Fibroblast of peridontal ligament (primary cell): ENCODE data around the gene ZFYVE27.
A peak's percentile ranks its signal among the peaks of the same experiment; 100 is the strongest.

ENCODE experiments used
- DNase-seq: peaks from one replicate; pipeline ENCODE4 v3.0.0-alpha.2; 2010; ENCODE audit errors: extremely low read depth

The ZFYVE27 gene

DNA sequence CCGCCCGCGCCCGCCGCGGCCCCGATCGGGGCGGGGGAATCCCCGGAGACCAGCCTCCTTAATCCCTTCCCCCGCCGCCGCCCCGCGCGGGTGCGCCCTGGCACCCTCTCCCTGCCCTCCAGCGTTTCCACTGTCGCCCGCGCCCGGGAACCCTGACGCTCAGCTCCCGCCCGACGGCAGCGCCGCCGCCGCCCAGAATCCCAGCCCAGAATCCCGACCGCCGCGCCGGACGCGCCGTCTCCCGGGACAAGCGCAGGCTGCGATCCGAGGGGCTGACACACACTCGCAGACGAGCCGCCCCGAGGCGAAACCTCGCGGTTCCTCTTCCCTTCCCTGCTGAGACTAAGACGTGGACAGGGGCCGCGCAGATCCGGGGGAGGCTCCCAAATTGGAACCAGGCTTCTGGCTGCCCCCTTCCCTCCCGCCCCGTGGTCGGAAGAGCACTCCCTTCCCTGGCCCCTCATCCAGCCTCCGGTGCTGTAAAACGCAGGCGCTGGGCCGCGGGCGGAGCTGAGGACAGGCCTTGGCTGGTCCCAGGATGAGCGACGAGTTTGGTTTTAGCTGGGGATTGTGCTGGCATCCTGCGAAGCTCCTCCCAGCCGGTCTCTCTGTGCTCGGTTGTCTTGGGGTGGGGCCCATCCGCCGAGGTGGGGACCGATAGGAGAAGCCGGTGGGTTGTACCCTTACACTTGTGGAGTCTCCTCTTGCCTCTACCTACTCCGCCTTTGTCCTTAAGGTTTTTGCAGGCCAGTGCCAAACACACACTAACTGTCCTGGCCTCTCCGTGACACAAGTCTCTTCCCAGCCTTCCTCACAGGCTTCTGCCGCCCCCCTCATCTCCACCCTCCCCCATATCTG lies 22.3 kb upstream of the ZFYVE27 start:
- DNase-seq: peak; percentile 83

DNA sequence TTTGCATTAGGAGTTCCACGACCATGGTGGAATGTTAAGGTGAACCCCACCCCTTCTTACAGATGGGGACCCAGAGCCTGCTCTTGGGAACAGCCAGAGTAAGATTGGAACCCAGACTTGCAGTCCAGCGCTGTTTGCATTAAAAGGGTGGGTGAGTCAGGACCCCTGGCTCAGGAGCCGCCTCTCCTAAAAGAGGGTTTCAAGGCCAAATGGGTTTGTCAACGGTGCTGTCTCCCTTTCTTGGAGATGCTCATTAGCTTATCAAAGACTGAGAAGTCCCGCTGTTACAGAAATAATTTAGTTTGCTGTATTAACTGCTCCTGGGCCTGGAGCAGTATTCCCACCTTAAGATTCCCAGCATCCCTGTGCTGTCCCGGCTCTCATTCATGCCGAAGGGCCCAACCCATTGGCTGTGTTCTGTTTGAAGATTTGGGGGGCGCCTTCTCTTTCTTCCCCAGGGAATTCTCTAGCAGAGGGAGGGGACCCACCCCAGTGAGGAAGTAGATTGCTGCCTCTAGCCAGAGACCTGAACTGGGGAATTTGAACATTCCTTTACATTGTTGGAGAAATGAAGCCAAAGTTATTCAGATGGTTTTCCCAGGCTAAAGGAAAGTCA lies 21.6 kb upstream of the ZFYVE27 start:
- DNase-seq: no peak

DNA sequence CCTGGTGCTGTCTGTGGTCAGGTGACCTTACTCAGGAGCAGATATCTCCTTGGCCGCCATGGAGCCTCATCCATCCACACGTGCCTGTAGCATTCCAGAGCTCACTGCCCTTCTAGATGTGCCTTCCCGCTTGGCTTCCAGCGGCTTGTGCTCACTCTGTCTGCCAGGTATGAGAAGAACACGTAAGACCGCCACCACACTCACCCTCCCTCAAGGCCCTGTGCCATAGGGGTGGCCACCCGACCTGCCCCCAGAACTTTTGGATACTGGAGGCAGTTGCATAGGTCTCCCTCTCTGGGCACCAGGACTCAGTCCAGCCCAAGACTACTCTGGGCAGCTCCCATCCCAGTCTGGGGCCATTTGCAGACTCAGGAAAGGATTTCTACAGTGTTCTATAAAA lies 19.3 kb upstream of the ZFYVE27 start:
- no peak for DNase-seq

DNA sequence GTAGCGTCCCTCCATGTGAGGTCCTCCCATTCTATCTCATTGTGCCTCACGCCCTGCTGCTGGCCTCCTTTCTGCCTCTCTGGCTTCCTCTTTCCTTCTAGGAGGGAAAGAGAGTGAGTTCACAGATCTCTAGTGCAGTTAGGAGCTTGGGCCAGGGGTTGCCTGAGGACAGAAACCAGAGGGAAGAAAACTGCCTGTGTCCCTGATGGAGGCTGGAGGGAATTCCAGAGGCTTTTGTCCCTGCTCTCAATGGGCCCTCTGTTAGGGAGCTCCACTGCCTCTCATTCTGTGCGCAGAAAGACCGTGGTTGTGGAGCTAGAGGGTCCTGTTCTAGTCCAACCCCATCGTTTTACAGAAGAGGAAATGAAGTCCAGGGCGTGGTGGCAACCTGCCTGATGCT lies 18.8 kb upstream of the ZFYVE27 start:
- DNase-seq: no peak

DNA sequence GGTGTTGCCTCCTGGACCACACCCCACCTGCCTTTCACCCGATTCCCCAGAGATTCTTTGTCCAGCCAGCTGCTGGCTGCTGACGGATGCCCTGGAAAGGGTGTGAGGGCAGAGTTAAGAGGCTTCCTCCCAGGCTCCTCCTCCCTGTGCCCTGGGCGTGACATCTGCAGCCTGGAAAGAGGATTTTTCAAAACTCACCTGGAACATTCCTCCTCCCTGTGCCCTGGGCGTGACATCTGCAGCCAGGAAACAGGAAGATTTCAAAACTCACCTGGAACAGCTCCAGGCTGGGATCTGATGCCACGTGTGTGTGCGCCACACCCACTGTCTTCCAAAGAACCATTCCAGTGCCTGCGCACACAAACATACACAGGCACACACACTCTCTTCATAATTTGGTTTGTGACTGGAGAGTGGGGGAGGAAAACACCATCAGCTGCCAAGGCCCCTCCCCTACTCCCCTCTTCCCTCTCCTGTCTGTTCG lies 18.2 kb upstream of the ZFYVE27 start:
- peak; percentile 25 for DNase-seq

DNA sequence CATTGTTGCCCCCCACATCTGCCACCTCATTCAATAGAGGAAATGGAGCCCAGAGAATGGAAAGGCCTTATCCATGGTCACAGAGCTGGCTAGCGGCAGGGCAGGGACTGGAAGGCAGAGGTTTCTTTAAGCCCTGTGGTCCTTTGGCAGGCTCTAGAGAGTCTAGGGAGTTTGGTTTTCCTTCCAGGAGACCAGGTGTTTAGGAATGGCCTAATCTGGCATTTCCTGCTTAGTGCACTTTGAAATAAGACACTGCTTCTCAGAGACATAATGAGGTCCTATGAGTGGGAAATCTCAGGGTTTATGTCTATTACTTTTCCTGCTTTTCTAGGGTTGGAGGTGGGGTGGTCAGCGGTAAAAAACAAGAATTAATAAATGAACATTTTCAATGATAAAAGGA lies 17.3 kb upstream of the ZFYVE27 start:
- DNase-seq: no peak

DNA sequence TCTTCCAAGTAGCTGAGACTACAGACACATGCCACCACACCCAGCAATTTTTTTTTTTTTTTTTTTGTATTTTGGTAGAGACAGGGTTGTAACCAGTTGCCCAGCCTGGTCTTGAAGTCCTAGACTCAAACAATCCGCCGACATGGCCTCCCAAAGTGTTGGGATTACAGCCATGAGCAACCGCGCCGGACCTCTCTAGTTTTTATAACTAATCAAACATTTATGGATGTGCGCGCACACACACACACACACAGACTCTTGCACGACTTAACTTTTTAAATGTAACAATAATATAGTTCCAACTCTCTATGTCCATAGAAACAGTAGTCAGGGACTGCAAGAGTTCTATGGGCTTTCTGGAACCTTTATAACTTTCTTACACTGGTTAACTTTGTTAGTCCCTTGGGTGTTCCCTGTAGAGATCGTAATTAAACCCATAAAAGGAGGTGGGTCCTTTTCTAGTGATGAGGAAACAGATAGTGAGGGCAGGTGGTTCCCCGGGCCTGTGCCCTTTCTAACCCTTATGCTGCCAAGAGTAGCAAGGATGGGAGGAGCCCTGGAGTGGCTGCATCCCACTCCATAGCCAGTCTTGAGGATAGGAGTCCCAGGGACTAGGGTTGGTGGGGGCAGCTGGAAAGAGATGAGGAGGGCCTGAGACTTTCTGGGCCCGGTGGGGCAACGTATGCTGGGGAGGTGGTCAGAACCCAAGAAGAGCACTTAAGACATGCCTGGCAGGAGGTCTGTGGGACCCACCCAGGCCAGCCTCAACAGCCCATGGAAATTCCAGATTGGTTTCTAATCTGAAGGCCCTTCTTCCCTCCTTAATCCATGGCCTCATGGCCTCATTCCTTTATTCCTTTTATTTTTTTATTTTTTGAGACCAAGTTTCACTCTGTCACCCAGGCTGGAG lies 14.8 kb upstream of the ZFYVE27 start:
- no peak for DNase-seq

DNA sequence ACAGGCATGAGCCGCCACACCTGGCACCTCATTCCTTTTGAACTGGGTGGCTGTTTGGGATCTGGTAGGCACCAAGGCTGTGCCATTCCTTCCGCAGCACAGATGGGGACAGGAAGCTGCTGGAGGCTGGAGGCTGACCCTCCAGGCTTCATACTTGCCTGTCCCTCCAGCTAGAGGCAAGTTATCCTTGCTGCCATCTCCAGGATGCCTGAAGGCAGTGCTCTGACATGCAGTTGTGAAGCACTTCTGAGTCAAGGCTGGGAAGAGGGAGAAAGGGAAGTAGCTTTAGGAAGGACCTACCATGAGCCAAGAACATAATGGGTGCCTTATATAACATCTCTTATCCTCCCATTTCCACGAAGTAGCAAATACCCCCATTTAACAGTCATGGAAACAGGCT lies 13.9 kb upstream of the ZFYVE27 start:
- DNase-seq: no peak

DNA sequence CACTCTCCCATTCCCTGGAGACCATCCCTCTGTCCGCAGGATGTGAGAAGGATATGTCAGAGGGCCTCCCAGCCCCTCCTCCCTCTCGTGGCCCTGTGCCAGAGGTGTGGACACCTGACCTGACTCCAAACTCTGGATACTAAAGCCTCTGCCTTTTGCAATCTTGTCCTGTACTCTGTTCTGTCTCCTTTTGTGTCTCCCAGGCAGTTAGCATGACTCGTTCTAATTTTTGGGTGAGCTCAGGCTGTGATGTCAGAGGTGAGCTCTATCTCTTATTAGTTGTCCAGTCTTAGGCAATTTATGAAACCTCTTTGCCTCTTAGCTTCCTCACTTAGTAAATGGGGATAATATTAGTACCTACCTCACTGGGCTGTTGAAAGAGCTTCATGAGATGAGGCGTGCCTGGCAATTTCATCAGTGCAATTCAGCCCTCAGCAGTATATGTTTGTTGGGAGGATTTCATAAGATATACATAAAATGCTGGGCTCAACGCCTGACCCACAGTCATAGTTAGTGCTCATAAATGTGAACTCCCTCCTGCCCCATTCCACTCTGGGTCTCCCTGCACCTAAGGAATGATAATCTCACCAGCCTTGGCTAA lies 12.5 kb upstream of the ZFYVE27 start:
- peak; percentile 55 for DNase-seq

DNA sequence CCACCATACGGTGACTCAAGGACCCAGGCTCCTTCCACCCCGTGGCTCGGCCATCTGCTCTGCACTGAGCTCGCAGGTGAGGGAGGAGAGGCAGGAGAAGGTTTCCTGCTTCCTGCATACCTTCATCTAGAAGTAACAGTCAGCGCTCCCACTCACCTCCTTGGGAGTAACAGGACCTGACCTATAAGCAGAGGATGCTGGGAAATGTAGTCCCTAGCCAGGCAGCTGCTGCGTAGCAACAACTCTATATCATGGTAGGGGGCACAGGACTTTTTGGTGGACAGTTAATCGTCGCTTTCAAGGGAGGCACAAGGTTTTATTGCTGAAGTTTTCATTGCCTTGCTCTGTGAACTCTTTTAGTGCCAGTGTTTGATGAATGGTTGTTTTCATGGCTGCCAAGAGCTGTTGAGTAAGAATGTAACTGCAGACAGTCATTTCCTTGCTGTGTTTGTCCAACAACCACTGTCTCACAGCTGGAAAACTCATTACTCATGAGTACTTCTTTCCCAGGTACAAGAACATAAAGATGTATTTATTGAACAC lies 10.2 kb upstream of the ZFYVE27 start:
- peak; percentile 72 for DNase-seq

DNA sequence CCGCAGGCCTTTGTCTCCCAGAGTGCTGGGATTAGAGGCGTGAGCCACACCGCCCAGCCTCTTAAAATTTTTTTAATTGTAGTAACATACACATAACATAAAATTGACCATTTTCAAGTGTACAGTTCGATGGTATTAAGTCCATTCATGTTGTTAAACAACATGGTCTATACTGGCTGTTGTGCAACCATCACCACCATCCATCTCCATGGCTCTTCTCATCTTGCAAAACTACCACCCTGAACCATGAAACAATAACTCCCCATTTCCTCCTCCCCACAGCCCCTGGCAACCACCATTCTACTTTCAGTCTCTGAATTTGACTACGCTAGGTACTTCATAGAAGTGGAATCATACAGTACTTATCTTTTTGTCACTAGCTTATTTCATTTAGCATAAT lies 7.9 kb upstream of the ZFYVE27 start:
- no peak for DNase-seq

DNA sequence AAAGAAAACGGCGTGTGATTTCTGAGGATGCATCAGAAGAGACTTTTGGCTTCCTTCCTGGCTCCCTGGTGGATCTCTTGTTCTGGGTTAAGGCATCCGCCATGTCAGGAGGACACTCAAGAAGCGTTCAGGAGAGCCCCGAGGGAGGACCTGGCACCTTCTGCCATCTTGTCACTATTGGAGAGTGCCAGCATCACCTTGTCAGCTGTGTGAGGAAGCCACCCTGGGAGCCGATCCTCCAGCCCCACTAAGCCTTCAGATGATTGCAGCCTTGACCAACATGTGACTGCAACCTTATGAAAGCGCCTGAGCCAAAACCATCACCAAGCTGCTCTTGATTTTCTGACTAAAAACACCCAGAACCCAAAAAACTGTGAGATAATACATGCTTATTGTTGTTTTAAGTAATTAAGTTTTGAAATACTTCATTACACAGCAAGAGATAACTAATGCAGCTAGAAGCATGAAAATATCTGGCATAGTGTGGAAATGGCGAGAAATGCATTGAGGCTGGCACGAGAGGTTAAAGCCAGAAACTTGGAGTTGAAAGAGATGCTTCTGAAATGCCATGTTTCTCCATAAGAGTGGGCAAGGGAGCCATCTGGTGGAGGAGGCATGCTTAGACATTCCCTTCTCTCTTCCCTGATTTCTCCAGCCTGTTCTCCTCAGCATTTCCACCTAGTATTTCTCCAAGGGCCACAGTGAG lies 5.4 kb upstream of the ZFYVE27 start:
- DNase-seq: peak; percentile 87

DNA sequence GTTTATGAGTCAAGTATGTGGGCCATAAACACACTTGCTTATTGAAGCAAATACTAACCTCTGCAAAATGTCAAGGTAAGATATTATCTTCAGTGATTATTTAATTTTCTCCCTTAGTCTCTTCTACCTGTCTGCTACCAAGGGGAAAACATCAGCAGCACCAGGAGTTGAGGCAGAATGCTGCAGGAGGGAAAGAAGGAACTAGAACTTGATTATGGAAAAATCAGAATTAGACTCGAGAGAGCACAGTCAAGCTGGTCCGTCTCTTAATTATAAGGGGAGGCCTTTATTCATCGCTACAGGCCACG lies 4.9 kb upstream of the ZFYVE27 start:
- no peak for DNase-seq

DNA sequence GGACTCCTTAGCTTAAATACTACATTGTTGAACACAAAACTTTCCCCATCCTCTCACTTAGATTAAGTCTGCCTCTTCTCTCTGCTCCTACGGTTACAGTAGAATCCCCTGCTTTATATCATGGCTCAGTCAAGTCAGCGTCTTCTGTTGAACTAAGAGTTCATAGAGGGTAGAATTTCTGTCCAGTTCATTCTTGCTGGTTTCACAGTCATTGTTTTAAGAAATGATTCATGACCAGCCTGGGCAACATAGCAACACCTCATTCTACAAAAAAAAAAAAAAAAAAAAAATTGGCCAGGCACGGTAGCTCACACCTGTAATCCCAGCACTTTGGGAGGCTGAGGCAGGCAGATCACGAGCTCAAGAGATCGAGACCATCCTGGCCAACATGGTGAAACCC lies 3.7 kb upstream of the ZFYVE27 start:
- no peak for DNase-seq

DNA sequence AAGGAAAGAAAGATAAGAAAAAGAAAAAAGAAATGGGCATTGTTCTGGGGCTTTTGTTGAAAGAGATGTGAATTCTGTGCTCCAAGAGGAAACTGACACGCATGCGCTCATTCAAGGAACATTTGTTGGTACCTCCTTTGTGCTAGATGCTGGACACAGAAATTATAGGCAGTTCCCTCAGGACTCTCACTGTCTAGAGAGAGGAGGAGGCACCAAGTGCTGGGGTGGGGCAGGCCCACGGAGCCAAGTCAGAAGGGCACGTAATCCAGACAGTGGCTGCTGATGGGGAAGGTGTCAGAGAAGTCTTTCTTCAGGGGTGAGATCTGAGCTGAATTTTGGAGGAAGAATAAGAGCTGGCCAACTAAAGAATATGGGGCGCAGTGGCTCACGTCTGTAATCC lies 2.9 kb upstream of the ZFYVE27 start:
- DNase-seq: no peak

DNA sequence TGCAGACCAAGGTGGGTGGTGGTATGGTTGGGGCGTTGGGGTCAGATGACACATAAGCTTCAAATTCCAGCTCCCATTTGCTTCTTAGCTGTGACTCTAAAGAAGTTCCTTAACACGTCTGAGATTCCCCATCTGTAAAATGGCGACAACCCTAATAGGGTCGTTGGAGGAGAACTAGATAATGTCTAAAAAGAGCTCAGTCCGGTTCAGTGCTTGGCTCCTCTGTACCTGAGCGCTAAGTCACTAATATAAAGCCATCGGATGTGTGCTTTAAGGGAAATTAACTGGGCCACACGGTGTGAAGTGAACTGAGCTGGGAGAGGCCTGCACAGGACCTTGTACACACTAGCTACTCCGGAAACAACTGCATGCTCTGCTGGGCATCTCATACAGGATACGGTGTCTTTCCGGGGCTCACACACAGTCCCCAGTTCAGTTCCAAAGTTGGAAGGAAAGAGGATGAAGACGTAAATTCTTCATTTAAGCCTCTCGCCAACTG lies 476 bp upstream of the ZFYVE27 start:
- no peak for DNase-seq

DNA sequence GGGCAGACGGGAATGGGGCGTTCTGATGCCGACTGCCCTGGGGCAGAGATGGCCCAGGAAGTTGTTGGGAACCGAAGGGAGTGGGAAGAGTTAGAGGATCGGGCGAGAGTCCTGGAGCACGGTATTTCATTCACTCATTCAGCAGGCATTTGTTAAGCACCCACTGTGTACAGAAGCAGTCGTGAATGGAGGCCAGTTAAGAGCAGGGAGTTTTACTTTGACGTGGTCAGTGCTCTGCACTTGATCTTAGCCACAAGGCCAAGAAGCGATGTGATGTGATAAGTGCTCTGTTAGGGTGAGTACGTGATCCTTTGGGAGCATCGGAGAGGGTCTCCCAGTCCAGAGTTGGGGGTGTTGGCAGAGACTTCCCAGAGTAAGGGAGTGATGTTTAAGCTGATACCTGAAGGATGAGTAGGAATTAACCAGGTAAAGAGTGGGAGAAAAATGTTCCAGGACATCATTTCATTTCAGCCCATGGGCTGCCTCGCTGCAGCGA lies 890 bp downstream of the ZFYVE27 start:
- DNase-seq: no peak

DNA sequence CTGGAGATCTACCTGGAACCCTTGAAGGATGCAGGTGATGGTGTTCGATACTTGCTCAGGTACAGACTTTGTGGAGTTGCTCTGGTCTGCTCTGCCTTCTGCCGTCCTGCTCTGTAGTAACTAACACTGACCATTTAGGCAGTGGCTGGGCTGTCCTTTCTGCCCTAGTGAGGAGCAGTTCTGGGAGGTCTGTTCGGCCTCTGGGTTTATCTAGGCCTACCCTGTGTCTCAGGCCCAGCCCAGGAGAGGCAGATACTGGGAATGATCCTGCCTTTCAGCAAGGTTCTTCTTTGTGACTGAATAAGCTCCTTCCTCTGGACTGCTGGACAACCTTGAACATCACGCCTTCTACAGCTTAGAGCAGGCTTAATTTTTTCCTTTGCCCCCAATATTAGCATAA lies 1.7 kb downstream of the ZFYVE27 start:
- DNase-seq: no peak

DNA sequence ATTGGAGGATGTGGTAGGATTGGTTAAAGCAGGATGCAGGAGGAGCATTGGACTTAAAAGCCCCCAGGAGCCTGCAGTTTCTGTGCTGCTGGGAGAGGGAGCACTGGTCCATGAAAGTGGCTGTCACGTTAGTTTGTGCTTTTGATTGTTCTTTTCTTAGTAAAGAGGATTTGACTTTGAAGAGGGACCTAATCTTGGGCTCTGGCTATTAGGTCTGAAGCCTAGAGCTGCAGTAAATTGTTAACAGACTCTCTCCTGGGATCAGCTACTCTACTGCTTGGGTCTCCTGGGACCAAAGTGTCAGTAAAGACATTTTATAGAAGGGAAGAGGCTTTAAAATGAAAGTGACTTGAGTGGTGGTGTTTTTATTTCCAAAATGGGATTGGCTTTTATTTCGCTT lies 3.7 kb downstream of the ZFYVE27 start:
- DNase-seq: no peak

DNA sequence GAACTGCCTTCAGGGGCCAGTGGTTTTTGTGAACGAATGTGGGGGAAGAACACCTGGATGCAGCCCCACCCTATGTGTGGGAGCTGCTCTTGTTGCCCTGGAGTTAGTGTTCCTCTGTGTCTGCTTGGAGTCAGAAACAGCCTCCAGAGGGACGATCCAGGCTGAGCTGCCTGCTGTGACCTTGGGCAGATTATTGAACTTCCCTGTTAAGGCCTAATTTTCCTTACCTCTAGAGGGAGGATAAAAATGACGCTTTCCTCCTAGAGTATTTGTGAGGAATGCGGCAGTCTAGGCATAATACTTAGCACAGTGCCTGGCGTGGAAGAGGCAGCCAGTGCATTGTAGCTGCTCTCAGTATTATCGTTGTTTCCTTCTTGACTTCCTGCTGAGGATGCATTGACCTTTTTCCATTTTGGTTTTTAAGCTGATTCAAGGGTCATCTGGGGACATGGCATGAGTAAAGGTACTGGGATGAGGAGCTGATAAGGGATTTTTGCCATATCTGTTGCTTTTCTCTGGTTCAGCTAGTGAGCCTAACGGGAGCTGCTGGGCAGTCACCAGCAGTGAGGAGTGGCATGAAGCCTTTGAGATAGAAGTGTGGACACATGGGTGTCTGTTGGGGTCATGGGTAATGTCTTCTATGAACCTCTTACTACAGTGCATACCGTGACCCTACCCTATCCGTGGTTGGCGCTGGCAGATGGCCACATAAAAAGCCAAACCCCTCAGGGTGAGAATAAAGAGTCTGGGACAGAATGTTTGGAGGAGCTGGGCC lies 6.4 kb downstream of the ZFYVE27 start:
- DNase-seq: no peak
